ENCODE data around the gene ZNF488. TPM values are rescaled to one million over a fixed set of nuclear protein-coding genes. Genes with fewer than 3 reads are reported as not detected.

Gene ZNF488
- total and polyA plus RNA-seq, 9 donors = 0.15 to 0.57 (median 0.25) TPM

GRCh38 chr10:47359101-47359500 is 25.0 kb downstream of the ZNF488 start:
- H3K9me3 ChIP-seq = no peaks in the 10 kb centered on the region
- 94 to 99% (median 98%) methylated on average over 2 of the region's 2 CpGs for WGBS, 3 donors
- no peak for TF ChIP-seq CTCF (IDR thresholded peaks at IDR 0.05)
- no peak for TF ChIP-seq POLR2A (IDR thresholded peaks at IDR 0.05)
- TF ChIP-seq EP300 (IDR thresholded peaks at IDR 0.05) = no peak
- intact Hi-C loops (cut with DNase I) = no loop called here
- DNase-seq = no peak
- no peak overlapping the region for H3K4me3 ChIP-seq
- H3K4me1 ChIP-seq (ENCODE audit: insufficient read depth) = no peaks in the 10 kb centered on the region
- H3K27me3 ChIP-seq = no peaks in the 10 kb centered on the region
- H3K27ac ChIP-seq = no peak overlapping the region
- no peaks in the 10 kb centered on the region for H3K36me3 ChIP-seq

GRCh38 chr10:47358457-47358856 is 25.6 kb downstream of the ZNF488 start:
- no peak for TF ChIP-seq EP300 (IDR thresholded peaks at IDR 0.05)
- no peak for TF ChIP-seq CTCF (IDR thresholded peaks at IDR 0.05)
- TF ChIP-seq POLR2A (IDR thresholded peaks at IDR 0.05) = no peak
- Histone ChIP-seq H3K4me1 (ENCODE audit: insufficient read depth) (no peaks in the 10 kb centered on the region), H3K9me3 (no peaks in the 10 kb centered on the region), H3K27me3 (no peaks in the 10 kb centered on the region), H3K36me3 (no peaks in the 10 kb centered on the region), H3K4me3 (no peak overlapping the region), H3K27ac (no peak overlapping the region)
- 87 to 95% (median 93%) methylated on average over 2 to 3 of the region's 3 CpGs for WGBS, 3 donors
- no peak for DNase-seq
- intact Hi-C loops (cut with DNase I) = no loop called here

- TF ChIP-seq EP300 (IDR thresholded peaks at IDR 0.05) (no peak), POLR2A (IDR thresholded peaks at IDR 0.05) (no peak), CTCF (IDR thresholded peaks at IDR 0.05) (no peak)
- Histone ChIP-seq H3K9me3 (no peaks in the 10 kb centered on the region), H3K27me3 (no peaks in the 10 kb centered on the region), H3K4me1 (ENCODE audit: insufficient read depth) (no peaks in the 10 kb centered on the region), H3K27ac (no peak overlapping the region), H3K36me3 (no peaks in the 10 kb centered on the region), H3K4me3 (no peak overlapping the region)
- DNase-seq = no peak
- intact Hi-C loops (cut with DNase I) = no loop called here
- 81 to 94% (median 91%) methylated on average over 3 of the region's 3 CpGs for WGBS, 3 donors
These were observed 26.2 kb downstream of the ZNF488 start for GRCh38 chr10:47357911-47358310.

- Histone ChIP-seq H3K4me3 (no peak overlapping the region), H3K27me3 (no peaks in the 10 kb centered on the region), H3K9me3 (no peaks in the 10 kb centered on the region), H3K27ac (no peak overlapping the region), H3K36me3 (no peaks in the 10 kb centered on the region), H3K4me1 (ENCODE audit: insufficient read depth) (no peaks in the 10 kb centered on the region)
- DNase-seq = no peak
- no peak for TF ChIP-seq CTCF (IDR thresholded peaks at IDR 0.05)
- intact Hi-C loops (cut with DNase I) = no loop called here
- 91 to 95% (median 91%) methylated on average over 12 of the region's 12 CpGs for whole genome bisulfite sequencing, 3 donors
These were observed 26.9 kb downstream of the ZNF488 start for GRCh38 chr10:47357131-47357582.

- TF ChIP-seq EP300 (IDR thresholded peaks at IDR 0.05) (no peak), POLR2A (IDR thresholded peaks at IDR 0.05) (no peak), CTCF (IDR thresholded peaks at IDR 0.05) (no peak)
- H3K4me1 ChIP-seq (ENCODE audit: insufficient read depth) = no peaks in the 10 kb centered on the region
- no peaks in the 10 kb centered on the region for H3K27me3 ChIP-seq
- H3K36me3 ChIP-seq = no peaks in the 10 kb centered on the region
- H3K27ac ChIP-seq = no peak overlapping the region
- no peak overlapping the region for H3K4me3 ChIP-seq
- intact Hi-C loops (cut with DNase I) = no loop called here
- DNase-seq = no peak
- WGBS, 3 donors = 79 to 91% (median 83%) methylated on average over 5 of the region's 5 CpGs
- no peaks in the 10 kb centered on the region for H3K9me3 ChIP-seq
These were observed 27.4 kb downstream of the ZNF488 start for GRCh38 chr10:47356708-47357107.

All from ovary (tissue), 9 donors.